ENCODE results near the gene CLEC4G. TPM values are rescaled to one million over a fixed set of nuclear protein-coding genes. Genes with fewer than 3 reads are reported as not detected.

Gene CLEC4G
- total RNA-seq (2016; rRNA removed; fragmentation: Illumina TruSeq; extraction: Trizol) (not detected in 2 replicates), polyA plus RNA-seq (2011; rRNA removed) (not detected in 2 replicates), polyA minus RNA-seq (2011; rRNA and poly(A)+ RNA removed; ENCODE audit: low replicate concordance) (not detected in 2 replicates), Bru-seq, nascent RNA (not detected), BruChase-seq, experiment 1, labeled RNA remaining after a 6-hour chase (percentile 8 among the genes with signal in this experiment), BruChase-seq, experiment 2, labeled RNA remaining after a 2-hour chase (not detected)
- total RNA-seq (2016; cell fraction: cytosol; rRNA removed; fragmentation: Illumina TruSeq; extraction: Trizol; ENCODE audit: low read depth) = not detected in 2 replicates
- not detected in 2 replicates for total RNA-seq (2016; cell fraction: insoluble cytoplasmic fraction; rRNA removed; fragmentation: Illumina TruSeq; extraction: Trizol)
- total RNA-seq (2016; cell fraction: membrane; rRNA removed; fragmentation: Illumina TruSeq; extraction: Trizol) = not detected in 2 replicates
- not detected in 2 replicates for total RNA-seq (2016; cell fraction: nucleus; rRNA removed; fragmentation: Illumina TruSeq; extraction: Trizol)
- not detected in 2 replicates for polyA plus RNA-seq (2011; cell fraction: cytosol; rRNA removed)
- polyA plus RNA-seq (2011; cell fraction: nucleus; rRNA removed) = not detected in 2 replicates
- not detected in 2 replicates for polyA plus RNA-seq (2012)
- not detected in 2 replicates for polyA plus RNA-seq (2016; cell fraction: cytosol; fragmentation: Illumina TruSeq; extraction: Trizol; ENCODE audit: low read depth)
- polyA plus RNA-seq (2016; cell fraction: insoluble cytoplasmic fraction; fragmentation: Illumina TruSeq; extraction: Trizol; ENCODE audit: low read depth) = not detected in 2 replicates
- polyA plus RNA-seq (2016; cell fraction: membrane; fragmentation: Illumina TruSeq; extraction: Trizol; ENCODE audit: low read depth) = not detected in 2 replicates
- not detected in 2 replicates for polyA plus RNA-seq (2016; cell fraction: nucleus; fragmentation: Illumina TruSeq; extraction: Trizol; ENCODE audit: insufficient read depth, low read depth)
- polyA minus RNA-seq (2011; cell fraction: cytosol; rRNA and poly(A)+ RNA removed) = not detected in 2 replicates
- polyA minus RNA-seq (2011; cell fraction: nucleus; rRNA and poly(A)+ RNA removed) = not detected in 2 replicates
- long read RNA-seq, experiment 1 = 0 reads
- long read RNA-seq, experiment 2 = 0 reads

DNA sequence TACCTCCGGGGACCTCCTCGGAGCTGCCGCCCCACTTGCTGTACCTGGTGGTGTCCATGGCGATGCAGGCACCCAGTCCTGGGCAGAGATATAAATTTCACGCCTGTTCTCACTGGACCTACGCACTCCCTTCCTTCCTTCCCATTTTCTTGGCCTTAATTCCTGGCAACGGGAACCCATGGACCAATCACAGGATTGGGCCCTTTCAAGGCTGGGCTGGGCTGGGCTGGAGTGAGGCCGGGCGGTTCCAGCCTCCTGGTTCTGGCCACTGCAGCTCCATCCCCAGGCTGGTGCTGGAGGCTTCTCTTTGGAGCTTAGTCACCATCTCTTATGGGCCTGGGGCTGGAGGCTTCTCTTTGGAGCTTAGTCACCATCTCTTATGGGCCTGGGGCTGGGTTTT, at the start of gene CLEC4G:
CLEC4G (minus strand) TSS at position 66 of the 400 bp plus-strand sequence; CDS start at position 58, 8 bp downstream.
- 0 out of 2 replicates have a peak, but pooled peaks cover under 1% of the 10 kb centered on the region for H3K4me1 ChIP-seq (ENCODE audit: insufficient read depth, low read length)
- no peaks in the 10 kb centered on the region for H3K9me3 ChIP-seq (ENCODE audit: low read length)
- WGBS (ENCODE audit: low lambda C conversion rate) = 33% methylated on average over 9 of the region's 9 CpGs
- H3K27me3 ChIP-seq (ENCODE audit: control insufficient read depth in 1 of 2, insufficient read depth in 2 of 2, low read length in 2 of 2) = peaks cover 1 to 31% of the 10 kb centered on the region in 2 experiments; a peak in 3 of 5 replicates
- no peaks in the 10 kb centered on the region for H4K20me1 ChIP-seq (ENCODE audit: insufficient read depth, low read length)
- intact Hi-C loops (cut with micrococcal nuclease; ENCODE audit: unreplicated experiment) = no loop called here
- no peak within 1 kb of the TSS for H2AFZ ChIP-seq (ENCODE audit: low read length)
- POLR2A ChIA-PET = no interaction called here
- no TSS peak for BruUV-seq (replicated peaks)
- H3K4me2 ChIP-seq (ENCODE audit: low read depth, low read length) = no peak within 1 kb of the TSS
- no peak for ATAC-seq
- H3K9ac ChIP-seq (ENCODE audit: insufficient read depth, low read depth, low read length) = no peak within 1 kb of the TSS
- H3K79me2 ChIP-seq (ENCODE audit: insufficient read depth, low read length) = no peaks in the 10 kb centered on the region
- no peak for FAIRE-seq
- H3K36me3 ChIP-seq (replicated peaks in 1 of 2; ENCODE audit: control insufficient read depth in 1 of 2, insufficient read depth in 2 of 2, low read length in 2 of 2) = no peaks in the 10 kb centered on the region
- H3K4me3 ChIP-seq (replicated peaks in 1 of 3; ENCODE audit: insufficient read depth in 1 of 3, low read depth in 2 of 3, low read length in 3 of 3) = no peak within 1 kb of the TSS
- in situ Hi-C loops (cut with HindIII; ENCODE audit: extremely low pct_ligation_motif_present, low pct_unique_long_range_greater_than_20kb) = no loop called here
- no peak within 1 kb of the TSS for H3K27ac ChIP-seq (ENCODE audit: extremely low read length, insufficient read depth, low read length)
- DNase-seq (ENCODE audit: low spot score) = no peak
- CTCF ChIA-PET (ENCODE audit: low intra/inter-chr PET ratio, low total read pairs) = no interaction called here
- no peak for TF ChIP-seq ZNF782 (CRISPR knock-in tag; IDR thresholded peaks at IDR 0.05; ENCODE audit: borderline replicate concordance)
- no peak for TF ChIP-seq HNF1B (CRISPR knock-in tag; IDR thresholded peaks at IDR 0.05)
- no peak for TF ChIP-seq ZMAT5 (CRISPR knock-in tag; IDR thresholded peaks at IDR 0.05; ENCODE audit: borderline replicate concordance, low read depth)
- TF ChIP-seq ZMYM2 (CRISPR knock-in tag; IDR thresholded peaks at IDR 0.05) = no peak
- no peak for TF ChIP-seq ZNF230 (CRISPR knock-in tag; IDR thresholded peaks at IDR 0.05)
- TF ChIP-seq, protein P1, sequence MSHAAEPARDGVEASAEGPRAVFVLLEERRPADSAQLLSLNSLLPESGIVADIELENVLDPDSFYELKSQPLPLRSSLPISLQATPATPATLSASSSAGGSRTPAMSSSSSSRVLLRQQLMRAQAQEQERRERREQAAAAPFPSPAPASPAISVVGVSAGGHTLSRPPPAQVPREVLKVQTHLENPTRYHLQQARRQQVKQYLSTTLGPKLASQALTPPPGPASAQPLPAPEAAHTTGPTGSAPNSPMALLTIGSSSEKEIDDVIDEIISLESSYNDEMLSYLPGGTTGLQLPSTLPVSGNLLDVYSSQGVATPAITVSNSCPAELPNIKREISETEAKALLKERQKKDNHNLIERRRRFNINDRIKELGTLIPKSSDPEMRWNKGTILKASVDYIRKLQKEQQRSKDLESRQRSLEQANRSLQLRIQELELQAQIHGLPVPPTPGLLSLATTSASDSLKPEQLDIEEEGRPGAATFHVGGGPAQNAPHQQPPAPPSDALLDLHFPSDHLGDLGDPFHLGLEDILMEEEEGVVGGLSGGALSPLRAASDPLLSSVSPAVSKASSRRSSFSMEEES (CRISPR knock-in tag; IDR thresholded peaks at IDR 0.05) = no peak
- TF ChIP-seq, protein P2, sequence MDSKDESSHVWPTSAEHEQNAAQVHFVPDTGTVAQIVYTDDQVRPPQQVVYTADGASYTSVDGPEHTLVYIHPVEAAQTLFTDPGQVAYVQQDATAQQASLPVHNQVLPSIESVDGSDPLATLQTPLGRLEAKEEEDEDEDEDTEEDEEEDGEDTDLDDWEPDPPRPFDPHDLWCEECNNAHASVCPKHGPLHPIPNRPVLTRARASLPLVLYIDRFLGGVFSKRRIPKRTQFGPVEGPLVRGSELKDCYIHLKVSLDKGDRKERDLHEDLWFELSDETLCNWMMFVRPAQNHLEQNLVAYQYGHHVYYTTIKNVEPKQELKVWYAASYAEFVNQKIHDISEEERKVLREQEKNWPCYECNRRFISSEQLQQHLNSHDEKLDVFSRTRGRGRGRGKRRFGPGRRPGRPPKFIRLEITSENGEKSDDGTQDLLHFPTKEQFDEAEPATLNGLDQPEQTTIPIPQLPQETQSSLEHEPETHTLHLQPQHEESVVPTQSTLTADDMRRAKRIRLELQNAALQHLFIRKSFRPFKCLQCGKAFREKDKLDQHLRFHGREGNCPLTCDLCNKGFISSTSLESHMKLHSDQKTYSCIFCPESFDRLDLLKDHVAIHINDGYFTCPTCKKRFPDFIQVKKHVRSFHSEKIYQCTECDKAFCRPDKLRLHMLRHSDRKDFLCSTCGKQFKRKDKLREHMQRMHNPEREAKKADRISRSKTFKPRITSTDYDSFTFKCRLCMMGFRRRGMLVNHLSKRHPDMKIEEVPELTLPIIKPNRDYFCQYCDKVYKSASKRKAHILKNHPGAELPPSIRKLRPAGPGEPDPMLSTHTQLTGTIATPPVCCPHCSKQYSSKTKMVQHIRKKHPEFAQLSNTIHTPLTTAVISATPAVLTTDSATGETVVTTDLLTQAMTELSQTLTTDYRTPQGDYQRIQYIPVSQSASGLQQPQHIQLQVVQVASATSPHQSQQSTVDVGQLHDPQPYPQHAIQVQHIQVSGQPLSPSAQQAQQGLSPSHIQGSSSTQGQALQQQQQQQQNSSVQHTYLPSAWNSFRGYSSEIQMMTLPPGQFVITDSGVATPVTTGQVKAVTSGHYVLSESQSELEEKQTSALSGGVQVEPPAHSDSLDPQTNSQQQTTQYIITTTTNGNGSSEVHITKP (CRISPR knock-in tag; IDR thresholded peaks at IDR 0.05; ENCODE audit: low read depth) = no peak
- TF ChIP-seq CCAR2 (optimal IDR thresholded peaks at IDR 0.05; ENCODE audit: low read depth, low read length) = no peak
- TF ChIP-seq TERF1 (CRISPR knock-in tag; IDR thresholded peaks at IDR 0.05) = no peak
